GM12878 (cell line): ENCODE measurements around the gene ZMYND15. TPM values are rescaled to one million over a fixed set of nuclear protein-coding genes. Genes with fewer than 3 reads are reported as not detected.

Experiments
- ATAC-seq: fragments of 200-7000 bp; cut with Tn5 transposase; 3 replicates; pipeline ENCODE4 v1.9.1; 2020; ENCODE audit warnings: mild to moderate bottlenecking, moderate library complexity
- BruUV-seq: library from RNA; stranded (reverse); fragments of 400-500 nt; replicated peaks from 2 replicates; lab custom pipeline; 2021; lab: Mats Ljungman, UMichigan
- CTCF ChIA-PET: fragments of 300-600 bp; sonication (Branson Sonifier 250); formaldehyde crosslinking; extraction: SDS; loops from one replicate; lab custom pipeline; 2021; ENCODE audit warnings: inconsistent platforms; lab: Yijun Ruan, JAX
- POLR2A ChIA-PET: fragments of 350-600 bp; formaldehyde crosslinking; extraction: SDS; loops from one replicate; lab custom pipeline; 2021; ENCODE audit warnings: inconsistent platforms; lab: Charles Lee
- RAD21 ChIA-PET: fragments of 300-600 bp; sonication (Branson Sonifier 250); formaldehyde crosslinking; loops from one replicate; lab custom pipeline; 2023; ENCODE audit warnings: antibody characterized with exemption; ENCODE audit not compliant: unreplicated experiment; lab: Charles Lee
- SMC1A ChIA-PET: fragments of 300-600 bp; sonication (Branson Sonifier 250); formaldehyde crosslinking; loops from one replicate; lab custom pipeline; 2023; ENCODE audit not compliant: unreplicated experiment, uncharacterized antibody; lab: Charles Lee
- DNase-seq: peaks from one replicate; pipeline ENCODE4 v3.0.0-alpha.2; 2011; ENCODE audit warnings: low read depth, low spot score
- FAIRE-seq: peaks from 3 replicates; lab custom pipeline; 2011; peaks lifted over from hg19 to GRCh38; lab: Jason Lieb, UNC
- H2AFZ ChIP-seq: 2 replicates; pipeline ENCODE4 v1.6.0; 2011; ENCODE audit warnings: low read depth, low read length, control low read depth; ENCODE audit not compliant: control insufficient read depth
- H3K27ac ChIP-seq: 2 replicates; pipeline ENCODE4 v1.5.1; 2011; ENCODE audit warnings: control low read depth; ENCODE audit not compliant: control insufficient read depth, insufficient read depth
- H3K27me3 ChIP-seq, 2 experiments: replicated peaks in 1 of 2; 2 replicates each; pipeline versions ENCODE4 v1.6.0 to v1.6.1; 2011; ENCODE audit warnings: low read length in 1 of 2; ENCODE audit not compliant: control insufficient read depth in 2 of 2, insufficient read depth in 2 of 2
- H3K36me3 ChIP-seq, 2 experiments: 2 replicates each; pipeline ENCODE4 v1.5.1; 2011; ENCODE audit warnings: low read length in 1 of 2; ENCODE audit not compliant: control insufficient read depth in 2 of 2, insufficient read depth in 2 of 2
- H3K4me1 ChIP-seq: 2 replicates; pipeline ENCODE4 v1.6.1; 2011; ENCODE audit warnings: mild to moderate bottlenecking, low read length, moderate library complexity, mixed read lengths; ENCODE audit not compliant: control insufficient read depth, insufficient read depth
- H3K4me2 ChIP-seq: 2 replicates; pipeline ENCODE4 v1.6.0; 2011; ENCODE audit warnings: control low read depth; ENCODE audit not compliant: control insufficient read depth, insufficient read depth
- H3K4me3 ChIP-seq: fragments of 200-600 bp; sonication (generic); 2 replicates; pipeline ENCODE4 v1.5.1; 2016
- H3K79me2 ChIP-seq: 2 replicates; pipeline ENCODE4 v1.6.0; 2011; ENCODE audit warnings: low read length; ENCODE audit not compliant: control insufficient read depth, insufficient read depth
- H3K9ac ChIP-seq: 2 replicates; pipeline ENCODE4 v1.8.0; 2011; ENCODE audit warnings: low read length, control low read depth, mixed read lengths; ENCODE audit not compliant: control insufficient read depth, insufficient read depth
- H3K9me3 ChIP-seq: replicated peaks from 3 replicates; pipeline ENCODE4 v1.5.1; 2011; ENCODE audit warnings: mild to moderate bottlenecking, low read length; ENCODE audit not compliant: control insufficient read depth, insufficient read depth
- H4K20me1 ChIP-seq: 2 replicates; pipeline ENCODE4 v1.6.0; 2011; ENCODE audit not compliant: control insufficient read depth, insufficient read depth
- ATF2 ChIP-seq: IDR thresholded peaks from 2 replicates; pipeline ENCODE4 v1.6.1; 2012; ENCODE audit warnings: low read length, inconsistent platforms
- ATF7 ChIP-seq: fragments of 450-650 bp; IDR thresholded peaks from 2 replicates; pipeline ENCODE4 v1.6.1; 2016; ENCODE audit warnings: low read depth, mild to moderate bottlenecking
- HSF1 ChIP-seq: fragments of 150-350 bp; IDR thresholded peaks from 2 replicates; pipeline ENCODE4 v1.6.1; 2014; ENCODE audit warnings: mild to moderate bottlenecking, low read depth, low read length
- JUND ChIP-seq: IDR thresholded peaks from 2 replicates; pipeline ENCODE4 v1.6.1; 2012; ENCODE audit warnings: low read depth, mild to moderate bottlenecking, low read length, improper control_type of control experiment, moderate library complexity
- LARP7 ChIP-seq: fragments of 450-650 bp; IDR thresholded peaks from 2 replicates; pipeline ENCODE4 v1.6.1; 2017; ENCODE audit warnings: mild to moderate bottlenecking
- MYC ChIP-seq: IDR thresholded peaks from 2 replicates; pipeline ENCODE4 v1.6.1; 2011; ENCODE audit warnings: mild to moderate bottlenecking, low read length, moderate library complexity, inconsistent platforms; ENCODE audit not compliant: insufficient read depth, insufficient replicate concordance, insufficient read length, severe bottlenecking
- PAX8 ChIP-seq: fragments of 450-650 bp; IDR thresholded peaks from 2 replicates; pipeline ENCODE4 v1.6.1; 2017; ENCODE audit warnings: mild to moderate bottlenecking, moderate library complexity
- PML ChIP-seq: IDR thresholded peaks from 2 replicates; pipeline ENCODE4 v1.6.1; 2012; ENCODE audit warnings: low read length, inconsistent platforms
- POLR2A ChIP-seq: IDR thresholded peaks from 2 replicates; pipeline ENCODE4 v1.6.1; 2011; ENCODE audit warnings: low read depth, mild to moderate bottlenecking, low read length
- PRDM15 ChIP-seq: fragments of 450-650 bp; formaldehyde crosslinking; IDR thresholded peaks from 2 replicates; pipeline ENCODE4 v1.4.0; 2020; ENCODE audit warnings: mild to moderate bottlenecking, moderate library complexity
- SIN3A ChIP-seq: IDR thresholded peaks from 2 replicates; pipeline ENCODE4 v1.6.1; 2012; ENCODE audit warnings: low read depth, low read length, improper control_type of control experiment
- SKIL ChIP-seq: fragments of 450-650 bp; IDR thresholded peaks from 2 replicates; pipeline ENCODE4 v1.6.1; 2017; ENCODE audit warnings: mild to moderate bottlenecking, low read depth, inconsistent platforms; ENCODE audit not compliant: poor library complexity, severe bottlenecking
- SREBF1 ChIP-seq: IDR thresholded peaks from 2 replicates; pipeline ENCODE4 v1.6.1; 2012; ENCODE audit warnings: mild to moderate bottlenecking, low read length
- TAF1 ChIP-seq: IDR thresholded peaks from 2 replicates; pipeline ENCODE4 v1.6.1; 2011; ENCODE audit warnings: mild to moderate bottlenecking, low read depth, low read length, borderline replicate concordance
- YBX1 ChIP-seq: fragments of 450-650 bp; IDR thresholded peaks from 2 replicates; pipeline ENCODE4 v1.6.1; 2016; ENCODE audit warnings: antibody characterized with exemption
- ZSCAN29 ChIP-seq: fragments of 450-650 bp; IDR thresholded peaks from 2 replicates; pipeline ENCODE4 v1.6.1; 2017; ENCODE audit warnings: mild to moderate bottlenecking, moderate library complexity
- WGBS: methylation state at CpG from one replicate; pipeline ENCODE4 v1.1.6; 2016; ENCODE audit warnings: low lambda C conversion rate; ENCODE audit not compliant: insufficient replicate concordance, insufficient coverage; ENCODE audit errors: missing lambda C conversion rate; 5-methylcytosine and 5-hydroxymethylcytosine counted together
- in situ Hi-C: fragments of 300-500 bp; cut with MboI; formaldehyde crosslinking; loops from 9 replicates; pipeline ENCODE4 v1.14.3; 2018; ENCODE audit warnings: mixed read lengths
- intact Hi-C: fragments of 100-400 bp; cut with micrococcal nuclease; formaldehyde crosslinking; loops from one replicate; pipeline ENCODE4 v1.14.2; 2022; ENCODE audit not compliant: unreplicated experiment
- polyA plus RNA-seq, 11 experiments: library from polyadenylated mRNA; depleted of rRNA in 4 of 11; unstranded in 6 of 11; stranded (reverse) in 5 of 11; fragments of >200 nt; fragmentation: Nextera tagmentation in 4 of 11; fragmentation: Illumina TruSeq in 1 of 11; extraction: Ambion mirVana in 4 of 11; extraction: Trizol in 1 of 11; gene quantifications; 1 replicate in 1 of 11; 2 replicates in 10 of 11; pipeline versions ENCODE4 v1.2.1 to v1.2.3, GENCODE V29; 2011 to 2016; ENCODE audit warnings: inconsistent platforms in 2 of 11, missing spikeins in 2 of 11, low read depth in 1 of 11
- total RNA-seq, 4 experiments: library from RNA; depleted of rRNA in 3 of 4; stranded (reverse); fragments of >200 nt in 3 of 4; fragmentation: Illumina TruSeq in 1 of 4; extraction: Trizol in 1 of 4; gene quantifications; 2 replicates each; pipeline versions ENCODE4 v1.2.1 to v1.2.3, GENCODE V29; 2013 to 2021

ZMYND15 gene
- total and polyA plus RNA-seq, 10 of the 15 experiments (the other 5 are each of a cell fraction or from before 2014, with no cell fraction given) = 0.03 to 0.17 (median 0.06) TPM; not detected in 4

GRCh38 chr17:4690745-4691144, 48.9 kb upstream of the ZMYND15 start:
- no peaks in the 10 kb centered on the region for H4K20me1 ChIP-seq
- CTCF ChIA-PET = interaction anchor here (1.2 to 2.5 kb wide), 2 partner anchors 123 to 199 kb away, joined by 3 to 8 read pairs; no protein-coding TSS in a partner anchor
- peaks cover 5% of the 10 kb centered on the region; the same call in 1 of the 2 replicates for H3K4me1 ChIP-seq
- BruUV-seq = no TSS peak
- 100% methylated on average over 2 of the region's 2 CpGs for WGBS
- H3K4me2 ChIP-seq = no peak overlapping the region
- FAIRE-seq = no peak
- SMC1A ChIA-PET = interaction anchor here (0.7 kb wide), 1 partner anchor 124 kb away, joined by 3 read pairs; no protein-coding TSS in a partner anchor
- intact Hi-C loops = no loop called here
- no peak for TF ChIP-seq SKIL
- TF ChIP-seq JUND = no peak
- no peak for TF ChIP-seq PRDM15
- no peak for TF ChIP-seq PAX8
- no peak for TF ChIP-seq LARP7
- no peak for TF ChIP-seq ATF7
- TF ChIP-seq SREBF1 = no peak
- TF ChIP-seq PML = no peak
- TF ChIP-seq ATF2 = no peak
- TF ChIP-seq HSF1 = no peak
- TF ChIP-seq ZSCAN29 = no peak
- TF ChIP-seq TAF1 = no peak
- no peak for TF ChIP-seq MYC
- no peak for TF ChIP-seq SIN3A
- TF ChIP-seq POLR2A = no peak
- no peak for TF ChIP-seq YBX1
- TF ChIP-seq, all 136 proteins: peak for 0
- ChIA-PET POLR2A (interaction anchor here (1.1 to 1.3 kb wide), 2 partner anchors 13 to 248 kb away, joined by 3 to 4 read pairs; partner anchors contain the start of genes PELP1 and SLC25A11), RAD21 (no interaction called here)
- Histone ChIP-seq H3K79me2 (peaks cover 12% of the 10 kb centered on the region), H3K4me3 (no peak overlapping the region), H3K27me3 (no peaks in the 10 kb centered on the region), H3K36me3 (peaks cover 2 to 7% of the 10 kb centered on the region in 2 experiments; a peak in 3 of 4 replicates), H2AFZ (no peak overlapping the region), H3K9me3 (no peaks in the 10 kb centered on the region), H3K9ac (no peak overlapping the region), H3K27ac (no peak overlapping the region)
- in situ Hi-C loops = no loop called here
- ATAC-seq = no peak
- DNase-seq = no peak
